ENCODE results near the gene FOXF1.
A peak's percentile ranks its signal among the peaks of the same experiment; 100 is the strongest.

Gene FOXF1

GRCh38 chr16:86510465-86511261 is at the start of gene FOXF1:
TSS of gene FOXF1 (plus strand) at chr16:86510527. CDS start at chr16:86510570, 43 bp downstream.
- DNase-seq (ENCODE audit: low spot score) = no peak

DNA sequence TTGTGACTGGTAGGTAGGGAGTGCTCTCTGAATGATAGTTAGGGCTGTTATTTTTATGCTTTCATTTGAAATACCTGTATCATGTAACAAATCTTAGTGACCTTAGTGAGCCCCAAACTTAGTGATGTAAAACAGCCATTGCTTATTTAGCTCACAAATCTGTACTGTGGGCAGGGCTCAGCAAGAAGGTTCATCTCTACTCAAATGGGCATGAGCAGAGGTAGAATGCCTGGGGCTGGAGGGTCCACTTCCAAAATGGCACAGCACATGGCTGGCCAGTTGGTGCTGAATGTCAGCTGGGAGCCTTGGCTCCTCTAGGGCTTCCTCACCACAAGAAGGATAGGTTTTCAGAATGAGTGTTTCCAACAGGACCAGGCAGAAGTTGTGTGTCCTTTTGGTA is 49.3 kb upstream of the FOXF1 start:
- no peak for DNase-seq (ENCODE audit: low spot score)

DNA sequence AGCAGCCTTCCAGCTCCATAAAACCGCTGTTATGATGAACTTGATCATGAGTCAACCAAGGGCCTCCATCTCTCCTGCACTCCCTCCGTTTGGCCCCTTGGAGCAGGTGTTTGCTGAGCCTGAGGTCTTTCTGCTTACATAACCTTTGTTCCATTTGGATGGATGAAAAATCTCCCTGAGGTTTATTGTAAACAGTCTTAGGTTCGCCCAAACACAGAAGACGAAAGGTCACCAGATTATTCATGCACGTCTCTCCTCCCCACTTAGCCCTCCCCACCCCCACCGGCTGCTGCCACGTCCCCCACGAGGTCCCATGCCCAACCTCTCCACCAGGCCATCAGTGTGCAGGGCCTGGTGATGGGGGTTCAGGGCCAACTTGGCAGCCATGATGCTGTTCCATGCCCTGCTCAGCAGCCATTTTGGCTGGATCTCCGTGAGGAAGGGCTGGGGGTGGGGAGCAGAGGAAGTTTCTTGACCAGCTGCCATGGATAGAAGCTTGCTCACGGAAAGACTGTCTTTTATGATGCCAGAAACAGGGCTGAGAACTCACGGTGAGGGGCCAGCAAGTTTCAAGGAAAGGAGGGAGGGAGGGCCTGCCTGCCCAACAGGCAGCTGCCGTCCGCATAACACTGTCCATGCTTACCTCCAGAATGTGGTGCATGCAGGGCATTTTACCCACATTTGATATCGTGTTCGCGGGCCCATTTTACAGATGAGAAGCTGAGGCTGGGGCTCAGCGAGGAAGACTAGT is 47.8 kb upstream of the FOXF1 start:
- DNase-seq (ENCODE audit: low spot score) = no peak

GRCh38 chr16:86464044-86464443 is 46.3 kb upstream of the FOXF1 start:
- no peak for DNase-seq (ENCODE audit: low spot score)

GRCh38 chr16:86465434-86465833 is 44.9 kb upstream of the FOXF1 start:
- no peak for DNase-seq (ENCODE audit: low spot score)

- no peak for DNase-seq (ENCODE audit: low spot score)
Measured at GRCh38 chr16:86466696-86467406, 43.5 kb upstream of the FOXF1 start.

DNA sequence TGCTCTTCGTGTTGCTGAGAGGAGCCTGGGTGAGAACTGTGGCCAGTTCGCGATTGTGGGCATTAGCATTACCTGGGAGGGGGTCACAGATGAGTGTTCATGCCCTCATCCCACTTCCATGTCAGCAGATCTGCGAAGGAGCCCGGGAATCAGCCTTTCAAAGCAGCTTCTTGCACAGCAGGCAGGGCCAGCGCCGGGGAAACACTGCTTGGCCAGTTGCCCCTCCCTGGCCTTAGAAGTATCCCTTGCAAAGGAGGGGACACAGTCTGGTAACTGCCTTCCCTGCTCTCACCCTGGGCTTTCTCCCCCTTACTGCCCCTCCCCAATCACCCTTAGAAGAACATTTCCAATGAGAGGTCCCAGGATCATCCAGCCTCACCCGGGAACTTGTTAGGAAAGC is 42.8 kb upstream of the FOXF1 start:
- DNase-seq (ENCODE audit: low spot score) = no peak

- DNase-seq (ENCODE audit: low spot score) = no peak
Measured at GRCh38 chr16:86470964-86471363, 39.4 kb upstream of the FOXF1 start.

GRCh38 chr16:86471896-86472295 is 38.4 kb upstream of the FOXF1 start:
- DNase-seq (ENCODE audit: low spot score) = no peak

DNA sequence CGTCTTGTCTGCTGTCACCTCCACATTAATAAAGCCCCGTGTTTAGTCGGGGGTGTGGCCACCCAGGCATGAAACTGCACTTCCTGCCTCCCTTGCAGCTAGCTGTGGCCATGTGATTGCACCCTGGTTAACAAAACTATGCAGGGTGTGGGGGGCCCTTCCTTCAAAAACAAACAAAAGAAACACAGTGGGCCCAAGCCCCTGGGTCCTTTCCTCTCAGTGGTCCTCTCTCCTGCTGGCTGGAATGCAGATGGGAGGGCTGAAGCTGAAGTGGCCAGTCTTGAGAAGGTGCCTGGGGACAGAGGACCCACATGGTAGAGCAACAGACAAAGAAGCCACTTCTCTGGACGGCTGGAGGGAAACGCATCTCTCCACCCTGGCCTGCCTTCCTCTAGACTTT is 38.0 kb upstream of the FOXF1 start:
- no peak for DNase-seq (ENCODE audit: low spot score)

GRCh38 chr16:86476956-86477534 is 33.3 kb upstream of the FOXF1 start:
- DNase-seq (ENCODE audit: low spot score) = no peak

GRCh38 chr16:86477642-86478041 is 32.7 kb upstream of the FOXF1 start:
- no peak for DNase-seq (ENCODE audit: low spot score)

DNA sequence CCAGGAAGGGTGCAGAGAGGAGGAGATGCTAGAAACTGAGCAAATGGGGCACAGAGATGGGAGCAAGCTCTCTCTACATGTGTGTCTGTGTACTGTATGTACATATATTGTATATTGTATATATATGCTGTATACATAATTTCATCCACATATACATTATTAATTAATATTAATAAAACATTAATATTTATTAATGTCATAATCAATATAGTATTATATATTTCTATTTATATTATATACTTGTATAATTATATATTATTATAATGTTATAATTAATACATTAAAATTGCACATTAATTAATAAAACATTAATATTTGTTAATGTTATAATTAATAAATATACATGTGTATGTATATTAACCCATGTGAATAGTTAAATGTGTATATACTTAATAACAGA is 31.5 kb upstream of the FOXF1 start:
- DNase-seq (ENCODE audit: low spot score) = no peak

DNA sequence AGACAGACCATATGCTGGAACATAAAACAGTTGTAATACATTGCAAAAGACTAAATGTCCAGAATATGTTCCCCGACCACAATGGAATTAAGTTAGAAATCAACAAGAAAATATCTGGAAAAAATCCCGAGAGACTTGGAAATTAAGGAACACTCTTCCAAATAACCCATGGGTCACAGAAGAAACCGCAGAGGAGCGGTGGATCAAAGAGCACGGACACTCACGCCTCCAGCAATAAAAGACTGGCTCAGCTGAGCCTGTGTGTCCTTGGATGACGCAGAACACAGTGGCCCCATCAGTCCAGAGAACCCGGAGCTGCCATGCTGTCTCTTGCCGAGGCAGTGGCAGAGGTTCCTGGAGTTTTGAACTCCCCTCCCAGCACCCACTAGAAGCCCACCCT is 30.9 kb upstream of the FOXF1 start:
- no peak for DNase-seq (ENCODE audit: low spot score)

GRCh38 chr16:86480444-86480843 is 29.9 kb upstream of the FOXF1 start:
- peak; percentile 48 for DNase-seq (ENCODE audit: low spot score)

GRCh38 chr16:86481607-86482006 is 28.7 kb upstream of the FOXF1 start:
- no peak for DNase-seq (ENCODE audit: low spot score)

GRCh38 chr16:86484240-86484639 is 26.1 kb upstream of the FOXF1 start:
- no peak for DNase-seq (ENCODE audit: low spot score)

- no peak for DNase-seq (ENCODE audit: low spot score)
Measured at GRCh38 chr16:86485746-86486145, 24.6 kb upstream of the FOXF1 start.

- DNase-seq (ENCODE audit: low spot score) = peak; percentile 13
Measured at GRCh38 chr16:86490859-86491639, 19.3 kb upstream of the FOXF1 start.

DNA sequence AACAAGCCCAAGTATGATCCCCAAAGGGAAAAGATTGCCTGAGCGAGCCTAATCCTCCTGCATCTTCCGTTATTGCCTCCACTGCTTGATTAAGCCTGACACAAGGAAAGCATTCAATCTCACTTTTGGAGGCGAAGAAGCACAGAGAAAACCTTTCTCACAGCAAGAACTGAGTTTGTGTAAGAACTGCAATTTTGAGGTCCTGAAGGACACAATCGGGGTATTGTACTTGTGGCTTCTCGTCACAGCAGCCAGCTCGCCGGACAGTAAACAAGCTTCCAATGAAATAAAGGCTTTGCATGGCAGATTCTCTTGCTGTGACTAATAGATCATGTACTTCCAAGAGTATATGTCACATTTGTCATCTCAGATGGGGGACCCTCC is 18.7 kb upstream of the FOXF1 start:
- DNase-seq (ENCODE audit: low spot score) = peak; percentile 68

DNA sequence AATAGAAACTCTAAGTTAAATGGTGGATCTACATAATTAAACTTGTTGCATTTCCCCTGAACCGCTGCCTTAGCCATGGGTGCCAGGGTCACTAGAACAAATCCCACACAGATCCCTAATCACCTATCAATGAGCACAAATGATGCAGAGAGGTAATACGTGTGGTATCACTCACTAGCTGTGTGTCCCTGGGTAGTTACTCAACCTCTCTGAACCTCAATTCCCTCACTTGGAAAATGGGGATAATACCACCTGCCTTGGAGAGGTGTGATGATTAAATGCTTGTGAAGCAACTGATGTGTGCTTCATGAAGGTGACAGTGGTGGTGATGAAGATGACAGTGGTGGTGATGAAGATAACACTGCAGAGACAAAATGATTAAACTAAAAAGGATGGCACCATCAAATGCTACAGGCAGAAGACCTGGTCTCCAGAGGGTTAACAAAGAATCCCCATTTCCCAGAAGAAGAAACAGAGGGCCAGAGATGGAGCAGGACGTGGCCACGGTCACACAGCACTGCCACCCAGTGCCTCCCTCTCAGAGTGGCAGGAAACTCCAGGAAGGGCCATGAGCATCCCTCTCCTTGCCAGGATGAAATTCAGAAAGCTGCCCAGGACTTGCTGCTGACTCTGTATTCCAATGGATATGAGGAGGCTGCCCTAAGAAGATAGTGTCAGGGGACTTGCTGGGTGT is 17.9 kb upstream of the FOXF1 start:
- no peak for DNase-seq (ENCODE audit: low spot score)

Data from putamen (tissue), 1 donor.